ENCODE results near the gene CIAPIN1. TPM values are rescaled to one million over a fixed set of nuclear protein-coding genes. Genes with fewer than 3 reads are reported as not detected.
"Not testable (repeated sequence)": the region's sequence is repeated elsewhere in the genome, so short reads cannot be mapped to it uniquely, and the experiment has no call there.

CIAPIN1 gene
- total RNA-seq, 4 donors from 2014 or later = 30.5 to 42.9 (median 33.5) TPM

DNA sequence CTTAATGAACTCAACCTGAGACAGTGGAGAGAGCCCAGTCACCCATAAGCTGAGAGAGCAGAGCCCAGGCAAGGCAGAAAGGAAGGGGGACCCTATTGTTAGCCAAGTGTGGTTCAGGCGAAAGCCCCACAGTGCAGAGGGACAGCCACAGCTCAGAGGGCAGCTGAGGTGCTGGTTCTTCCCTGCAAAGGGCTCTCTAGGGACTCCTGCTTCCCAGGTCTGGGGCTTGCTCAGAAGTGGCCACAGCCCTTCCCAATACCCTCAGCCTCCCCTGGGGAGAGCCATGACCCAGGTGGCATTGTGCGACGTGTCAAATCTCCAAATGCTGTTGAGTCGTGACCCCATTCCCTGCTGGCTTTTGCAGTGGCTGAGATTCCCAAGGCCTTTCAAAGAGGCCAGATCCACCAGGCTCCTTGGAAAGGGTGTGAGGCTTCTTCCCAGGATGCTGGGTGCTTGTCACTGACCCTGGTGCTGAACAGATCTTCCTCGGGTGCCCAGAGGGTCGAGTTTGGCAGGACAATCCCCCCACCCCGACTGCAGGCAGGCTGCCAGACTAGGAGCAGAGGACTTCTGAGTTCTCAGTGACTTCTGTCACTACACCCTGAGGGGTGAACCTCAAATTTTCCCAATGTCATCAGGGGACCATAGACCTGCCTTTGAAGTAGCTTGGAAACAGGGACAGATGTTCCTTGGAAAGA, 45.1 kb downstream of the CIAPIN1 start:
- Histone ChIP-seq H3K36me3 (no peaks in the 10 kb centered on the region), H3K27me3 (no peaks in the 10 kb centered on the region), H3K27ac (no peak overlapping the region), H3K4me1 (peaks cover 0 to 18% (median 3%) of the 10 kb centered on the region in 3 donors), H3K9me3 (no peaks in the 10 kb centered on the region), H3K4me3 (no peak overlapping the region)
- no peak for TF ChIP-seq POLR2A (IDR thresholded peaks at IDR 0.05)
- no peak for DNase-seq
- WGBS, 2 donors = 20 to 60% methylated on average over 1 to 2 of the region's 7 CpGs
- intact Hi-C loops (cut with DNase I) = no loop called here

DNA sequence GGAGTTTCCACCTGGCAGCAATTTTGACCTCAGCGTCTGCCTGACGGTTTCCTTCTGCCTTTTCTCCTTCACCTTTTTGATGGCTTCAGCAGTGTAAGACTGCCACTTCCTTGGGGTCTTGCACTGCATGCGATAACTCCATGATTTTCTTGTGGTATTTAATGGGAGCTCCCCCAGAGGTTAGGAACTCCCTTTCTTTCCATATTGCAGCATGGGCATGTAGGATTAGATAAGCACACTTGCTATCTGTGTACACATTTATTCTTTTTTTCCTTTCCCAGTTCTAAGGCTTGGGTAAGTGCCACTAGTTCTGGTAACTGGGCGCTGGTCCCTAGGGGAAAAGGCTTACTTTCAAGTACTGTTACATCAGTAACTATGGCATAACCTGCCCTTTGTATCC, 49.7 kb downstream of the CIAPIN1 start:
- DNase-seq; H3K4me3 ChIP-seq; H3K27me3 ChIP-seq; H3K9me3 ChIP-seq; H3K36me3 ChIP-seq; H3K27ac ChIP-seq; intact Hi-C loops (cut with DNase I): not testable (repeated sequence)
- 72 to 76% methylated on average over 4 of the region's 4 CpGs for WGBS, 2 donors
- H3K4me1 ChIP-seq = peaks cover 6 to 51% (median 20%) of the 10 kb centered on the region in 3 donors

DNA sequence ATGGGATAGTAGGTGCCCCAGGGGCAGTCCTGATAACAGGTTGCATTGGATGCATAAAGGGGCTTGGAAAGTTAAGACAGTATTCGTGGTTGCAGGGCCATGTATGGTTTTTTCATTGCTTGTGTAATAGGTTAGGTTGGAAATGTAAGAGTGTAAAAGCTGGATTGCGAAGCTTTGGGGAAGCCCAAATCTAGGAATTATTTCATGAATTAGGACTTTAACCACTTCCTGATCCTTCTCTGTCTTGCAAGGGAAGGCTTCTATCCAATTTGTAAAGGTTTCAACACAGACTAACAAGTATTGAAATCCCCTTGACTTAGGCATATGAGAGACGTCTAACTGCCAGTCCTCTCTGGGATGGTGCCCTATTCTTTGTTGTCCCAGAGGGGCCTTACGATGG, 50.4 kb downstream of the CIAPIN1 start:
- intact Hi-C loops (cut with DNase I) = no loop called here
- Histone ChIP-seq H3K4me3 (no peak overlapping the region), H3K27me3 (no peaks in the 10 kb centered on the region), H3K9me3 (no peaks in the 10 kb centered on the region), H3K4me1 (peaks cover 6 to 58% (median 26%) of the 10 kb centered on the region in 3 donors), H3K36me3 (no peaks in the 10 kb centered on the region), H3K27ac (no peak overlapping the region)
- TF ChIP-seq POLR2A (IDR thresholded peaks at IDR 0.05) = no peak
- TF ChIP-seq, protein P1, sequence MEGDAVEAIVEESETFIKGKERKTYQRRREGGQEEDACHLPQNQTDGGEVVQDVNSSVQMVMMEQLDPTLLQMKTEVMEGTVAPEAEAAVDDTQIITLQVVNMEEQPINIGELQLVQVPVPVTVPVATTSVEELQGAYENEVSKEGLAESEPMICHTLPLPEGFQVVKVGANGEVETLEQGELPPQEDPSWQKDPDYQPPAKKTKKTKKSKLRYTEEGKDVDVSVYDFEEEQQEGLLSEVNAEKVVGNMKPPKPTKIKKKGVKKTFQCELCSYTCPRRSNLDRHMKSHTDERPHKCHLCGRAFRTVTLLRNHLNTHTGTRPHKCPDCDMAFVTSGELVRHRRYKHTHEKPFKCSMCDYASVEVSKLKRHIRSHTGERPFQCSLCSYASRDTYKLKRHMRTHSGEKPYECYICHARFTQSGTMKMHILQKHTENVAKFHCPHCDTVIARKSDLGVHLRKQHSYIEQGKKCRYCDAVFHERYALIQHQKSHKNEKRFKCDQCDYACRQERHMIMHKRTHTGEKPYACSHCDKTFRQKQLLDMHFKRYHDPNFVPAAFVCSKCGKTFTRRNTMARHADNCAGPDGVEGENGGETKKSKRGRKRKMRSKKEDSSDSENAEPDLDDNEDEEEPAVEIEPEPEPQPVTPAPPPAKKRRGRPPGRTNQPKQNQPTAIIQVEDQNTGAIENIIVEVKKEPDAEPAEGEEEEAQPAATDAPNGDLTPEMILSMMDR (IDR thresholded peaks at IDR 0.05) = no peak
- no peak for DNase-seq
- 57 to 67% methylated on average over 4 of the region's 4 CpGs for WGBS, 2 donors

DNA sequence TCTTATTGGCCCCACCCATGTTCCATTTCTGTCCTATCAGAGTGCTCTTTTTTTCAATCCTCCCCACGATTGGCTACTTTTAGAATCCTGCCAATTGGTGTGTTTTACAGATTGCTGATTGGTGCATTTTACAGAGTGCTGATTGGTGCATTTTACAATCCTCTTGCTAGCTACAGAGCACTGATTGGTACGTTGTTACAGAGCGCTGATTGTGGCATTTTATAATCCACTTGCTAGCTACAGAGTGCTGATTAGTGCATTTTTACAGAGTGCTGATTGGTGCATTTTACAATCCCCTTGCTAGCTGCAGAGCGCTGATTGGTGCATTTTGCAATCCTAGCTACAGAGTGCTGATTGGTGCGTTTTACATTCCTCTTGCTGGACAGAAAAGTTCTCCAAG, 52.2 kb downstream of the CIAPIN1 start:
- H3K27me3 ChIP-seq = no peaks in the 10 kb centered on the region
- no peak for DNase-seq
- H3K36me3 ChIP-seq = no peaks in the 10 kb centered on the region
- H3K4me3 ChIP-seq = no peak overlapping the region
- TF ChIP-seq POLR2A (IDR thresholded peaks at IDR 0.05) = no peak
- TF ChIP-seq, protein P1 (IDR thresholded peaks at IDR 0.05) = no peak
- peak overlapping the region; percentile 49 to 86 (median 72) for H3K27ac ChIP-seq
- peaks cover 6 to 74% (median 34%) of the 10 kb centered on the region in 3 donors for H3K4me1 ChIP-seq
- intact Hi-C loops (cut with DNase I) = no loop called here
- H3K9me3 ChIP-seq = no peaks in the 10 kb centered on the region
- 80 to 92% methylated on average over 5 of the region's 5 CpGs for WGBS, 2 donors

DNA sequence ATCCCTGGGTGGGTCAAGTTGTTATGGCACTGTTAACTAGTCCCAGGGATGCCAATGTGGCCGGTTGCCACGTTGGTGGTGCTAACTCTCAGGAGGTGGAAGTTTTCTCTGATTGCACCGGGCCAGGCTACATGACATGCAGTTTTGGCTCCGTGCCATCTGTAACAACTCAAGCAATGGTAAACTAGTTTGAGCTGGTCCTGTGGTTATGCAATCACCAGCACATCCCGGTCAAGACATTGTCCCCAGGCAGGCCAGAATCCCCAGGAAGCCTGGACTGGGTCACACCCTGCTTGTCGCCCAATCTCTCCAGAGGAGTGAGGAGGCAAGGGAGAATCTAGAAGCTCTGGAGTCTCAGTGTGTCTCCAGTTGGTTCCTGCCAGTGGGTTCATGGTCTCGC, 52.7 kb downstream of the CIAPIN1 start:
- intact Hi-C loops (cut with DNase I) = no loop called here
- no peak overlapping the region for H3K4me3 ChIP-seq
- no peak for TF ChIP-seq POLR2A (IDR thresholded peaks at IDR 0.05)
- H3K27me3 ChIP-seq = no peaks in the 10 kb centered on the region
- H3K36me3 ChIP-seq = no peaks in the 10 kb centered on the region
- DNase-seq = no peak
- H3K4me1 ChIP-seq = peaks cover 6 to 80% (median 34%) of the 10 kb centered on the region in 3 donors
- H3K27ac ChIP-seq = peak overlapping the region; percentile 49 to 86 (median 72)
- 16 to 17% methylated on average over 3 to 5 of the region's 7 CpGs for WGBS, 2 donors
- H3K9me3 ChIP-seq = no peaks in the 10 kb centered on the region

DNA sequence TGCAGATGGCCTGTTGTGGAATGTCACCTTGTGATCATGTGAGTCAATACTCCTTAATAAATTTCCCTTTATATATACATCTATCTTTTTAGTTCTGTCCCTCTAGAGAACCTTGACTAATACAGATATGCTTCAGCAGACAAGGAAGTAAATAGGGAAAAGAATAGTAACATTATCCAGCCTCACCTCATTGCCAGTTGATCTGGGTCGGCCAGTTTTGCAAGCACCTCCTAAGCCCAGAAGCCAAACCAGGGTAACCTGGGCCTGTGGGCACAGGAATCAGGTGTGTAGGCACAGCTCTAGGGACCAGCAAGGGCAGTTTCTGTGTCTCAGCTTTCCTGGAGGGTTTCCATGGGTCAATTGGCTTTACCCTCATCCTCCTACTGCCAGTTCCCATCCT, 54.5 kb downstream of the CIAPIN1 start:
- intact Hi-C loops (cut with DNase I) = no loop called here
- Histone ChIP-seq H3K27me3 (no peaks in the 10 kb centered on the region), H3K36me3 (no peaks in the 10 kb centered on the region), H3K9me3 (no peaks in the 10 kb centered on the region), H3K4me1 (peaks cover 6 to 98% (median 41%) of the 10 kb centered on the region in 3 donors), H3K27ac (peak overlapping the region; percentile 67 to 86 (median 74)), H3K4me3 (no peak overlapping the region)
- DNase-seq = no peak
- TF ChIP-seq, protein P1 (IDR thresholded peaks at IDR 0.05) = no peak
- TF ChIP-seq POLR2A (IDR thresholded peaks at IDR 0.05) = no peak
- WGBS, 2 donors = 16 to 29% methylated on average over 1 of the region's 1 CpG

All from esophagus squamous epithelium (tissue), 5 donors.